Endodermal cell (in vitro differentiated cells): Measurements from ENCODE around the gene CHD9. TPM values are rescaled to one million over a fixed set of nuclear protein-coding genes. Genes with fewer than 3 reads are reported as not detected.

Experiments used
- DNase-seq: peaks from one replicate; pipeline ENCODE4 v3.0.0-alpha.2; 2017
- H3K27ac ChIP-seq: 2 replicates; pipeline ENCODE4 v1.5.1; 2013; ENCODE audit warnings: mild to moderate bottlenecking, low read depth, low read length, moderate library complexity
- H3K27me3 ChIP-seq: 2 replicates; pipeline ENCODE4 v1.6.1; 2013; ENCODE audit warnings: mild to moderate bottlenecking, low read length, moderate library complexity; ENCODE audit not compliant: insufficient read depth, control insufficient read depth, poor library complexity, severe bottlenecking
- H3K36me3 ChIP-seq: 2 replicates; pipeline ENCODE4 v1.7.0; 2013; ENCODE audit warnings: mild to moderate bottlenecking, low read length, moderate library complexity; ENCODE audit not compliant: control insufficient read depth, insufficient read depth
- H3K4me1 ChIP-seq: one replicate; pipeline ENCODE4 v1.7.0; 2013; ENCODE audit warnings: low read length; ENCODE audit not compliant: control insufficient read depth, insufficient read depth
- H3K4me3 ChIP-seq: 2 replicates; pipeline ENCODE4 v1.5.1; 2013; ENCODE audit warnings: mild to moderate bottlenecking, low read length, moderate library complexity
- H3K9ac ChIP-seq: 2 replicates; pipeline ENCODE4 v1.6.1; 2013; ENCODE audit warnings: mild to moderate bottlenecking, low read length, moderate library complexity; ENCODE audit not compliant: poor library complexity, severe bottlenecking; ENCODE audit errors: extremely low read depth
- H3K9me3 ChIP-seq: 2 replicates; pipeline ENCODE4 v1.6.1; 2013; ENCODE audit warnings: mild to moderate bottlenecking, low read length, moderate library complexity; ENCODE audit not compliant: control insufficient read depth
- H3K27ac Mint-ChIP-seq: 2 replicates; pipeline ENCODE4 v1.8.0; 2020; ENCODE audit warnings: mixed read lengths
- H3K27me3 Mint-ChIP-seq: 2 replicates; pipeline ENCODE4 v1.8.0; 2021; ENCODE audit warnings: mild to moderate bottlenecking, mixed read lengths; ENCODE audit not compliant: insufficient read depth
- H3K36me3 Mint-ChIP-seq: 2 replicates; pipeline ENCODE4 v1.8.0; 2020; ENCODE audit warnings: low read depth, mixed read lengths
- H3K4me1 Mint-ChIP-seq: 2 replicates; pipeline ENCODE4 v1.8.0; 2020; ENCODE audit warnings: mixed read lengths
- H3K4me3 Mint-ChIP-seq: 2 replicates; pipeline ENCODE4 v1.8.0; 2020; ENCODE audit warnings: mild to moderate bottlenecking, moderate library complexity, mixed read lengths
- H3K9me3 Mint-ChIP-seq: 2 replicates; pipeline ENCODE4 v1.8.0; 2020; ENCODE audit warnings: mild to moderate bottlenecking, mixed read lengths
- WGBS, 2 experiments: methylation state at CpG; one replicate each; pipeline versions ENCODE4 v1.1.5 to v1.1.7; 2013; ENCODE audit warnings: missing lambda C conversion rate in 2 of 2, mixed read lengths in 1 of 2; ENCODE audit not compliant: insufficient coverage in 1 of 2, insufficient read length in 1 of 2; 5-methylcytosine and 5-hydroxymethylcytosine counted together
- total RNA-seq, 2 donors: library from RNA; stranded (reverse); fragmentation: NEBNext Ultra II Directional in 1 of 2; extraction: Animal tissue kit (Norgen Biotek cat#: 25700) in 1 of 2; gene quantifications; 2 replicates in 1 of 2; 3 replicates in 1 of 2; pipeline ENCODE4 v1.2.1, GENCODE V29; 2021
- TF ChIP-seq, protein P1 (sequence below): fragments of 200-600 bp; sonication (generic); conservative IDR thresholded peaks from 2 replicates; pipeline ENCODE4 v1.5.0; 2021; ENCODE audit warnings: antibody characterized with exemption, mild to moderate bottlenecking

CHD9 gene
- total RNA-seq, 2 donors from 2014 or later = 36.8 to 40.5 TPM

GRCh38 chr16:53064081-53064578, 9.3 kb downstream of the CHD9 start:
- H3K9me3 Mint-ChIP-seq = no peaks in the 10 kb centered on the region
- Histone ChIP-seq H3K36me3 (peaks cover 13% of the 10 kb centered on the region), H3K27ac (no peak overlapping the region), H3K27me3 (no peaks in the 10 kb centered on the region), H3K4me3 (no peak overlapping the region), H3K9me3 (no peaks in the 10 kb centered on the region), H3K4me1 (no peaks in the 10 kb centered on the region), H3K9ac (no peak overlapping the region)
- no peak overlapping the region for H3K4me3 Mint-ChIP-seq
- WGBS, 2 experiments = 100% methylated on average over 1 of the region's 1 CpG
- no peak overlapping the region for H3K27ac Mint-ChIP-seq
- no peaks in the 10 kb centered on the region for H3K4me1 Mint-ChIP-seq
- no peaks in the 10 kb centered on the region for H3K27me3 Mint-ChIP-seq
- H3K36me3 Mint-ChIP-seq = peaks cover 14% of the 10 kb centered on the region
- TF ChIP-seq, protein P1, sequence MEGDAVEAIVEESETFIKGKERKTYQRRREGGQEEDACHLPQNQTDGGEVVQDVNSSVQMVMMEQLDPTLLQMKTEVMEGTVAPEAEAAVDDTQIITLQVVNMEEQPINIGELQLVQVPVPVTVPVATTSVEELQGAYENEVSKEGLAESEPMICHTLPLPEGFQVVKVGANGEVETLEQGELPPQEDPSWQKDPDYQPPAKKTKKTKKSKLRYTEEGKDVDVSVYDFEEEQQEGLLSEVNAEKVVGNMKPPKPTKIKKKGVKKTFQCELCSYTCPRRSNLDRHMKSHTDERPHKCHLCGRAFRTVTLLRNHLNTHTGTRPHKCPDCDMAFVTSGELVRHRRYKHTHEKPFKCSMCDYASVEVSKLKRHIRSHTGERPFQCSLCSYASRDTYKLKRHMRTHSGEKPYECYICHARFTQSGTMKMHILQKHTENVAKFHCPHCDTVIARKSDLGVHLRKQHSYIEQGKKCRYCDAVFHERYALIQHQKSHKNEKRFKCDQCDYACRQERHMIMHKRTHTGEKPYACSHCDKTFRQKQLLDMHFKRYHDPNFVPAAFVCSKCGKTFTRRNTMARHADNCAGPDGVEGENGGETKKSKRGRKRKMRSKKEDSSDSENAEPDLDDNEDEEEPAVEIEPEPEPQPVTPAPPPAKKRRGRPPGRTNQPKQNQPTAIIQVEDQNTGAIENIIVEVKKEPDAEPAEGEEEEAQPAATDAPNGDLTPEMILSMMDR = no peak
- DNase-seq = no peak

- H3K27me3 Mint-ChIP-seq = no peaks in the 10 kb centered on the region
- H3K9me3 ChIP-seq = no peaks in the 10 kb centered on the region
- no peaks in the 10 kb centered on the region for H3K4me1 Mint-ChIP-seq
- H3K36me3 ChIP-seq = peaks cover 13% of the 10 kb centered on the region
- H3K9ac ChIP-seq = no peak overlapping the region
- TF ChIP-seq, protein P1 = no peak
- H3K27ac Mint-ChIP-seq = no peak overlapping the region
- H3K27ac ChIP-seq = no peak overlapping the region
- H3K36me3 Mint-ChIP-seq = peaks cover 23% of the 10 kb centered on the region
- H3K4me3 ChIP-seq = no peak overlapping the region
- DNase-seq = no peak
- no peak overlapping the region for H3K4me3 Mint-ChIP-seq
- 93 to 100% methylated on average over 3 to 6 of the region's 6 CpGs for WGBS, 2 experiments
- H3K4me1 ChIP-seq = no peaks in the 10 kb centered on the region
- H3K9me3 Mint-ChIP-seq = no peaks in the 10 kb centered on the region
- H3K27me3 ChIP-seq = no peaks in the 10 kb centered on the region
Observed at GRCh38 chr16:53065461-53066061, 10.8 kb downstream of the CHD9 start.

- Mint-ChIP-seq H3K27me3 (no peaks in the 10 kb centered on the region), H3K4me3 (no peak overlapping the region), H3K9me3 (peaks cover 2% of the 10 kb centered on the region), H3K4me1 (no peaks in the 10 kb centered on the region), H3K36me3 (peaks cover 33% of the 10 kb centered on the region), H3K27ac (no peak overlapping the region)
- WGBS, 2 experiments = 60 to 93% methylated on average over 1 to 2 of the region's 2 CpGs
- no peak overlapping the region for H3K27ac ChIP-seq
- H3K9me3 ChIP-seq = no peaks in the 10 kb centered on the region
- no peaks in the 10 kb centered on the region for H3K4me1 ChIP-seq
- no peak overlapping the region for H3K4me3 ChIP-seq
- DNase-seq = no peak
- no peak overlapping the region for H3K9ac ChIP-seq
- H3K27me3 ChIP-seq = no peaks in the 10 kb centered on the region
- TF ChIP-seq, protein P1 = no peak
- H3K36me3 ChIP-seq = peaks cover 13% of the 10 kb centered on the region
Observed at GRCh38 chr16:53067675-53068074, 12.9 kb downstream of the CHD9 start.
